Mesendoderm (in vitro differentiated cells): Measurements from ENCODE around the gene GALR2.

ENCODE experiments used
- DNase-seq: peaks from one replicate; pipeline ENCODE4 v3.0.0; 2013
- H2AK5ac ChIP-seq: 2 replicates; pipeline ENCODE4 v1.6.1; 2013; ENCODE audit warnings: low read length, inconsistent platforms
- H2BK120ac ChIP-seq: 2 replicates; pipeline ENCODE4 v1.6.1; 2013; ENCODE audit warnings: low read depth, mild to moderate bottlenecking, low read length, moderate library complexity, mixed read lengths
- H2BK15ac ChIP-seq: replicated peaks from 2 replicates; pipeline ENCODE4 v1.6.1; 2013; ENCODE audit warnings: low read depth, mild to moderate bottlenecking, moderate library complexity
- H2BK5ac ChIP-seq: 2 replicates; pipeline ENCODE4 v1.6.1; 2013; ENCODE audit warnings: low read length, inconsistent platforms
- H3K18ac ChIP-seq: 2 replicates; pipeline ENCODE4 v1.6.1; 2013; ENCODE audit warnings: mild to moderate bottlenecking, low read length, mixed read lengths
- H3K23ac ChIP-seq: one replicate; pipeline ENCODE4 v1.6.1; 2013; ENCODE audit warnings: low read length
- H3K27ac ChIP-seq: 2 replicates; pipeline ENCODE4 v1.5.1; 2013; ENCODE audit warnings: low read depth, mild to moderate bottlenecking, inconsistent platforms, low read length, moderate library complexity
- H3K27me3 ChIP-seq: 2 replicates; pipeline ENCODE4 v1.6.1; 2013; ENCODE audit warnings: low read length, control low read depth, mild to moderate bottlenecking, inconsistent platforms; ENCODE audit not compliant: insufficient read depth, poor library complexity
- H3K36me3 ChIP-seq: 2 replicates; pipeline ENCODE4 v1.6.1; 2013; ENCODE audit warnings: low read length, inconsistent platforms; ENCODE audit not compliant: control insufficient read depth, insufficient read depth
- H3K4ac ChIP-seq: one replicate; pipeline ENCODE4 v1.6.1; 2013; ENCODE audit warnings: low read depth, mild to moderate bottlenecking, low read length, moderate library complexity
- H3K4me1 ChIP-seq: 2 replicates; pipeline ENCODE4 v1.6.1; 2013; ENCODE audit warnings: low read depth, low read length, inconsistent platforms; ENCODE audit not compliant: control insufficient read depth
- H3K4me2 ChIP-seq: 2 replicates; pipeline ENCODE4 v1.6.1; 2013; ENCODE audit warnings: low read length
- H3K4me3 ChIP-seq: 2 replicates; pipeline ENCODE4 v1.5.1; 2013; ENCODE audit warnings: mild to moderate bottlenecking, low read length
- H3K56ac ChIP-seq: one replicate; pipeline ENCODE4 v1.6.1; 2013; ENCODE audit warnings: low read length
- H3K79me1 ChIP-seq: 2 replicates; pipeline ENCODE4 v1.6.1; 2013; ENCODE audit warnings: low read length, inconsistent platforms
- H3K79me2 ChIP-seq: 2 replicates; pipeline ENCODE4 v1.6.1; 2013; ENCODE audit warnings: mild to moderate bottlenecking, low read length; ENCODE audit not compliant: control insufficient read depth, insufficient read depth
- H3K9ac ChIP-seq: 2 replicates; pipeline ENCODE4 v1.6.1; 2013; ENCODE audit warnings: low read length, inconsistent platforms
- H4K5ac ChIP-seq: one replicate; pipeline ENCODE4 v1.6.1; 2013; ENCODE audit warnings: low read length
- H4K8ac ChIP-seq: one replicate; pipeline ENCODE4 v1.6.1; 2013; ENCODE audit warnings: low read depth, mild to moderate bottlenecking, control low read depth, low read length, moderate library complexity
- WGBS: extraction: QIAGEN DNeasy Blood & Tissue Kit; methylation state at CpG from one replicate; pipeline ENCODE4 v1.1.7; 2013; ENCODE audit warnings: low lambda C conversion rate, missing lambda C conversion rate; ENCODE audit not compliant: insufficient coverage; ENCODE audit errors: extremely low coverage; 5-methylcytosine and 5-hydroxymethylcytosine counted together

The GALR2 gene

GRCh38 chr17:76032780-76033108, 41.8 kb upstream of the GALR2 start:
- Histone ChIP-seq H3K18ac (no peak overlapping the region), H3K36me3 (no peaks in the 10 kb centered on the region), H4K8ac (no peak overlapping the region), H2BK15ac (no peak overlapping the region), H3K27ac (no peak overlapping the region), H3K56ac (no peak overlapping the region), H3K4me3 (no peak overlapping the region), H3K4me2 (no peak overlapping the region), H3K79me1 (no peaks in the 10 kb centered on the region), H2BK5ac (no peak overlapping the region), H3K9ac (no peak overlapping the region), H3K4ac (no peak overlapping the region), H2BK120ac (no peak overlapping the region), H3K23ac (no peak overlapping the region), H3K79me2 (no peaks in the 10 kb centered on the region), H3K4me1 (no peaks in the 10 kb centered on the region), H4K5ac (no peak overlapping the region), H2AK5ac (no peak overlapping the region), H3K27me3 (no peaks in the 10 kb centered on the region)
- no peak for DNase-seq
- WGBS, result no CpG with 5 or more reads among the region's 5 CpGs

GRCh38 chr17:76033139-76033538, 41.4 kb upstream of the GALR2 start:
- Histone ChIP-seq H3K27me3 (no peaks in the 10 kb centered on the region), H2AK5ac (no peak overlapping the region), H3K79me1 (no peaks in the 10 kb centered on the region), H2BK5ac (no peak overlapping the region), H3K23ac (no peak overlapping the region), H3K4me2 (no peak overlapping the region), H3K4me1 (no peaks in the 10 kb centered on the region), H3K79me2 (no peaks in the 10 kb centered on the region), H3K9ac (no peak overlapping the region), H3K36me3 (no peaks in the 10 kb centered on the region), H3K18ac (no peak overlapping the region), H2BK15ac (no peak overlapping the region), H3K56ac (no peak overlapping the region), H3K27ac (no peak overlapping the region), H3K4ac (no peak overlapping the region), H4K5ac (no peak overlapping the region), H4K8ac (no peak overlapping the region), H2BK120ac (no peak overlapping the region), H3K4me3 (no peak overlapping the region)
- WGBS, result no CpG with 5 or more reads among the region's 6 CpGs
- no peak for DNase-seq

GRCh38 chr17:76034428-76035350, 39.9 kb upstream of the GALR2 start:
- Histone ChIP-seq H3K4me3 (no peak overlapping the region), H4K8ac (no peak overlapping the region), H2BK15ac (no peak overlapping the region), H3K4me1 (no peaks in the 10 kb centered on the region), H3K9ac (no peak overlapping the region), H3K27ac (no peak overlapping the region), H2AK5ac (no peak overlapping the region), H3K79me2 (no peaks in the 10 kb centered on the region), H3K23ac (no peak overlapping the region), H3K36me3 (peaks cover 4% of the 10 kb centered on the region), H3K79me1 (no peaks in the 10 kb centered on the region), H2BK5ac (no peak overlapping the region), H4K5ac (no peak overlapping the region), H3K27me3 (no peaks in the 10 kb centered on the region), H3K56ac (no peak overlapping the region), H3K4ac (no peak overlapping the region), H3K4me2 (no peak overlapping the region), H3K18ac (no peak overlapping the region), H2BK120ac (no peak overlapping the region)
- no peak for DNase-seq
- no CpG with 5 or more reads among the region's 13 CpGs for WGBS

- H3K23ac ChIP-seq, result no peak overlapping the region
- H3K4me1 ChIP-seq, result no peaks in the 10 kb centered on the region
- no peak overlapping the region for H4K8ac ChIP-seq
- H2BK5ac ChIP-seq, result no peak overlapping the region
- WGBS, result no CpG with 5 or more reads among the region's 22 CpGs
- no peak overlapping the region for H3K9ac ChIP-seq
- no peak overlapping the region for H3K4me2 ChIP-seq
- no peak overlapping the region for H3K56ac ChIP-seq
- H3K18ac ChIP-seq, result no peak overlapping the region
- H2BK120ac ChIP-seq, result no peak overlapping the region
- no peaks in the 10 kb centered on the region for H3K79me2 ChIP-seq
- H3K36me3 ChIP-seq, result peaks cover 8% of the 10 kb centered on the region
- no peak overlapping the region for H2AK5ac ChIP-seq
- no peak overlapping the region for H4K5ac ChIP-seq
- no peak overlapping the region for H3K4ac ChIP-seq
- H2BK15ac ChIP-seq, result no peak overlapping the region
- H3K27me3 ChIP-seq, result no peaks in the 10 kb centered on the region
- no peak overlapping the region for H3K27ac ChIP-seq
- DNase-seq, result no peak
- no peaks in the 10 kb centered on the region for H3K79me1 ChIP-seq
- no peak overlapping the region for H3K4me3 ChIP-seq
Observed at GRCh38 chr17:76036497-76037261, 37.9 kb upstream of the GALR2 start.

- Histone ChIP-seq H2AK5ac (no peak overlapping the region), H3K4me2 (no peak overlapping the region), H2BK120ac (no peak overlapping the region), H3K9ac (no peak overlapping the region), H3K36me3 (peaks cover 8% of the 10 kb centered on the region), H3K27ac (no peak overlapping the region), H3K27me3 (no peaks in the 10 kb centered on the region), H3K23ac (no peak overlapping the region), H3K56ac (no peak overlapping the region), H3K18ac (no peak overlapping the region), H2BK5ac (no peak overlapping the region), H3K79me2 (no peaks in the 10 kb centered on the region), H4K5ac (no peak overlapping the region), H4K8ac (no peak overlapping the region), H3K4me3 (no peak overlapping the region), H3K79me1 (no peaks in the 10 kb centered on the region), H3K4ac (no peak overlapping the region), H2BK15ac (no peak overlapping the region), H3K4me1 (no peaks in the 10 kb centered on the region)
- WGBS, result no CpG with 5 or more reads among the region's 3 CpGs
- no peak for DNase-seq
Observed at GRCh38 chr17:76038050-76038449, 36.5 kb upstream of the GALR2 start.
